IMR-90 (cell line): Measurements from ENCODE around the gene ADAM12. TPM values are rescaled to one million over a fixed set of nuclear protein-coding genes. Genes with fewer than 3 reads are reported as not detected.

Experiments used
- ATAC-seq: fragments of 200-7000 bp; cut with Tn5 transposase; 2 replicates; pipeline ENCODE4 v1.9.1; 2020; ENCODE audit warnings: low read depth, mild to moderate bottlenecking, moderate library complexity
- BruUV-seq: library from RNA; stranded (reverse); fragments of 400-500 nt; replicated peaks from 2 replicates; lab custom pipeline; 2021; lab: Mats Ljungman, UMichigan
- CTCF ChIA-PET: fragments of 300-600 bp; formaldehyde crosslinking; extraction: SDS; loops from one replicate; lab custom pipeline; 2021; ENCODE audit warnings: antibody characterized with exemption; lab: Yijun Ruan, JAX
- POLR2A ChIA-PET: fragments of 300-600 bp; sonication (Branson Sonifier 250); formaldehyde crosslinking; loops from one replicate; lab custom pipeline; 2022; ENCODE audit warnings: antibody characterized with exemption; ENCODE audit not compliant: unreplicated experiment; lab: Charles Lee
- DNase-seq: peaks from one replicate; pipeline ENCODE4 v3.0.0; 2013
- H2AFZ ChIP-seq: replicated peaks from 2 replicates; pipeline ENCODE3; 2013; ENCODE audit warnings: low read length, mild to moderate bottlenecking; ENCODE audit not compliant: poor library complexity
- H2AK5ac ChIP-seq: 2 replicates; pipeline ENCODE4 v1.6.1; 2013; ENCODE audit warnings: low read depth, low read length, inconsistent platforms
- H2AK9ac ChIP-seq: replicated peaks from 2 replicates; pipeline ENCODE3; 2013; ENCODE audit warnings: mild to moderate bottlenecking, low read depth, low read length, moderate library complexity; ENCODE audit not compliant: poor library complexity
- H2BK120ac ChIP-seq: 2 replicates; pipeline ENCODE4 v1.6.1; 2013; ENCODE audit warnings: low read depth, low read length, inconsistent platforms
- H2BK15ac ChIP-seq: 3 replicates; pipeline ENCODE4 v1.6.1; 2013; ENCODE audit warnings: low read depth, low read length, inconsistent platforms
- H2BK20ac ChIP-seq: 2 replicates; pipeline ENCODE4 v1.6.1; 2013; ENCODE audit warnings: low read depth, mild to moderate bottlenecking, inconsistent platforms, low read length, moderate library complexity
- H2BK5ac ChIP-seq: 2 replicates; pipeline ENCODE4 v1.6.1; 2013; ENCODE audit warnings: mild to moderate bottlenecking, low read depth, low read length, inconsistent platforms; ENCODE audit not compliant: poor library complexity, severe bottlenecking
- H3K14ac ChIP-seq: replicated peaks from 2 replicates; pipeline ENCODE4 v1.6.1; 2013; ENCODE audit warnings: low read depth, low read length, inconsistent platforms
- H3K18ac ChIP-seq: 2 replicates; pipeline ENCODE4 v1.6.1; 2013; ENCODE audit warnings: low read depth, low read length, control low read depth
- H3K23ac ChIP-seq: 2 replicates; pipeline ENCODE4 v1.6.1; 2013; ENCODE audit warnings: low read depth, low read length, inconsistent platforms
- H3K27ac ChIP-seq: 2 replicates; pipeline ENCODE4 v1.5.1; 2013; ENCODE audit warnings: mild to moderate bottlenecking, control low read depth, low read length; ENCODE audit not compliant: insufficient read depth
- H3K27me3 ChIP-seq: 2 replicates; pipeline ENCODE4 v1.6.1; 2013; ENCODE audit warnings: low read length; ENCODE audit not compliant: control insufficient read depth, insufficient read depth
- H3K36me3 ChIP-seq: 2 replicates; pipeline ENCODE4 v1.6.1; 2013; ENCODE audit warnings: low read length, mixed read lengths; ENCODE audit not compliant: control insufficient read depth, insufficient read depth
- H3K4ac ChIP-seq: 2 replicates; pipeline ENCODE4 v1.6.1; 2013; ENCODE audit warnings: low read depth, low read length, inconsistent platforms
- H3K4me1 ChIP-seq: 2 replicates; pipeline ENCODE4 v1.6.1; 2013; ENCODE audit warnings: low read length, mixed read lengths; ENCODE audit not compliant: control insufficient read depth, insufficient read depth
- H3K4me2 ChIP-seq: 2 replicates; pipeline ENCODE4 v1.6.1; 2013; ENCODE audit warnings: low read depth, mild to moderate bottlenecking, control low read depth, low read length, moderate library complexity
- H3K4me3 ChIP-seq: 2 replicates; pipeline ENCODE4 v1.5.1; 2013; ENCODE audit warnings: low read depth, mild to moderate bottlenecking, control low read depth, low read length, moderate library complexity; ENCODE audit not compliant: insufficient read depth
- H3K56ac ChIP-seq: 2 replicates; pipeline ENCODE4 v1.6.1; 2013; ENCODE audit warnings: low read length, inconsistent platforms; ENCODE audit not compliant: insufficient read depth; ENCODE audit errors: extremely low read depth
- H3K79me1 ChIP-seq, 2 experiments: 2 replicates each; pipeline ENCODE4 v1.6.1; 2013; ENCODE audit warnings: low read length in 2 of 2, inconsistent platforms in 1 of 2, low read depth in 1 of 2
- H3K9ac ChIP-seq: 2 replicates; pipeline ENCODE4 v1.6.1; 2013; ENCODE audit warnings: low read depth, low read length, control low read depth
- H3K9me1 ChIP-seq: 2 replicates; pipeline ENCODE4 v1.6.1; 2013; ENCODE audit warnings: low read length, inconsistent platforms; ENCODE audit not compliant: insufficient read depth
- H3K9me3 ChIP-seq: 2 replicates; pipeline ENCODE4 v1.6.1; 2013; ENCODE audit warnings: low read length; ENCODE audit not compliant: control insufficient read depth, insufficient read depth
- H4K20me1 ChIP-seq: 2 replicates; pipeline ENCODE4 v1.6.1; 2013; ENCODE audit warnings: low read length, inconsistent platforms; ENCODE audit not compliant: insufficient read depth
- H4K5ac ChIP-seq: 2 replicates; pipeline ENCODE4 v1.6.1; 2013; ENCODE audit warnings: mild to moderate bottlenecking, low read depth, low read length, control low read depth
- H4K8ac ChIP-seq, 2 experiments: 2 replicates each; pipeline ENCODE4 v1.6.1; 2013; ENCODE audit warnings: low read depth in 2 of 2, low read length in 2 of 2, control low read depth in 1 of 2, inconsistent platforms in 1 of 2
- H4K91ac ChIP-seq: 2 replicates; pipeline ENCODE4 v1.6.1; 2013; ENCODE audit warnings: low read depth, low read length, inconsistent platforms; ENCODE audit not compliant: insufficient read depth
- CEBPB ChIP-seq: IDR thresholded peaks from 2 replicates; pipeline ENCODE4 v1.6.1; 2012; ENCODE audit warnings: low read depth, low read length, improper control_type of control experiment
- CHD1 ChIP-seq: IDR thresholded peaks from 2 replicates; pipeline ENCODE4 v1.6.1; 2012; ENCODE audit warnings: low read depth, low read length, improper control_type of control experiment
- MAFK ChIP-seq: IDR thresholded peaks from 2 replicates; pipeline ENCODE4 v1.6.1; 2012; ENCODE audit warnings: low read depth, low read length, improper control_type of control experiment
- MAZ ChIP-seq: IDR thresholded peaks from 2 replicates; pipeline ENCODE4 v1.6.1; 2012; ENCODE audit warnings: low read depth, mild to moderate bottlenecking, low read length, improper control_type of control experiment, moderate library complexity, borderline replicate concordance
- MXI1 ChIP-seq: IDR thresholded peaks from 2 replicates; pipeline ENCODE4 v1.6.1; 2012; ENCODE audit warnings: low read depth, mild to moderate bottlenecking, low read length, moderate library complexity, borderline replicate concordance
- NFE2L2 ChIP-seq: fragments of 150-350 bp; IDR thresholded peaks from 2 replicates; pipeline ENCODE4 v1.6.1; 2016; ENCODE audit warnings: low read depth, mild to moderate bottlenecking, low read length
- POLR2A ChIP-seq: IDR thresholded peaks from 2 replicates; pipeline ENCODE4 v1.6.1; 2012; ENCODE audit warnings: mild to moderate bottlenecking, low read depth, low read length
- RAD21 ChIP-seq: IDR thresholded peaks from 2 replicates; pipeline ENCODE4 v1.6.1; 2012; ENCODE audit warnings: low read length, improper control_type of control experiment
- RCOR1 ChIP-seq: IDR thresholded peaks from 2 replicates; pipeline ENCODE4 v1.6.1; 2012; ENCODE audit warnings: mild to moderate bottlenecking, low read length, improper control_type of control experiment; ENCODE audit not compliant: insufficient replicate concordance
- RFX5 ChIP-seq: IDR thresholded peaks from 2 replicates; pipeline ENCODE4 v1.8.0; 2012; ENCODE audit warnings: low read depth, mild to moderate bottlenecking, low read length, moderate library complexity
- SMC3 ChIP-seq: fragments of 150-350 bp; IDR thresholded peaks from 2 replicates; pipeline ENCODE4 v1.6.1; 2016; ENCODE audit warnings: low read depth, mild to moderate bottlenecking, antibody characterized with exemption, low read length, moderate library complexity
- WGBS, 2 experiments: methylation state at CpG; one replicate each; pipeline versions ENCODE4 v1.1.5 to v1.1.7; 2013; ENCODE audit warnings: missing lambda C conversion rate in 2 of 2; ENCODE audit not compliant: insufficient read length in 1 of 2; ENCODE audit errors: extremely low coverage in 2 of 2; 5-methylcytosine and 5-hydroxymethylcytosine counted together
- dilution Hi-C: fragments of 300-500 bp; cut with HindIII; formaldehyde crosslinking; loops from one replicate; pipeline ENCODE4 v1.14.3; 2018; ENCODE audit warnings: low sequenced_read_pairs; ENCODE audit not compliant: unreplicated experiment
- in situ Hi-C: fragments of 300-500 bp; cut with MboI; formaldehyde crosslinking; loops from 3 replicates; pipeline ENCODE4 v1.14.3; 2019; ENCODE audit warnings: low sequenced_read_pairs, inconsistent platforms, mixed read lengths
- intact Hi-C: fragments of 100-400 bp; cut with micrococcal nuclease; formaldehyde crosslinking; loops from 2 replicates; pipeline ENCODE4 v1.10.0; 2022
- polyA plus RNA-seq, 3 experiments: library from polyadenylated mRNA; depleted of rRNA; stranded (reverse); fragments of >200 nt; gene quantifications; 2 replicates each; pipeline ENCODE4 v1.2.3, GENCODE V29; 2012; ENCODE audit warnings: low replicate concordance in 1 of 3
- total RNA-seq: library from RNA; depleted of rRNA; stranded (reverse); fragments of >200 nt; gene quantifications from 2 replicates; pipeline ENCODE4 v1.2.3, GENCODE V29; 2012
- TF ChIP-seq, protein P1 (sequence below): fragments of 150-350 bp; IDR thresholded peaks from 2 replicates; pipeline ENCODE4 v1.6.1; 2016; ENCODE audit warnings: low read depth, mild to moderate bottlenecking, low read length, moderate library complexity, borderline replicate concordance
- TF ChIP-seq, protein P2 (sequence below): fragments of 150-350 bp; IDR thresholded peaks from 2 replicates; pipeline ENCODE4 v1.6.1; 2017; ENCODE audit warnings: mild to moderate bottlenecking, antibody characterized with exemption, low read length, low read depth
- TF ChIP-seq, protein P3 (sequence below): conservative IDR thresholded peaks from 2 replicates; pipeline ENCODE4 v1.5.1; 2012; ENCODE audit warnings: mild to moderate bottlenecking, low read depth, low read length, improper control_type of control experiment

The ADAM12 gene
- total and polyA plus RNA-seq, 2 of the 4 experiments (the other 2 are of a cell fraction), result 9.6 to 10.2 TPM

GRCh38 chr10:126380352-126381076 is 7.8 kb downstream of the ADAM12 start:
- H2BK120ac ChIP-seq, result no peak overlapping the region
- no peak overlapping the region for H2AFZ ChIP-seq
- no peak overlapping the region for H2AK9ac ChIP-seq
- H3K23ac ChIP-seq, result no peak overlapping the region
- H2BK15ac ChIP-seq, result no peak overlapping the region
- H3K27me3 ChIP-seq, result no peaks in the 10 kb centered on the region
- H3K9ac ChIP-seq, result no peak overlapping the region
- H3K27ac ChIP-seq, result no peak overlapping the region
- H3K36me3 ChIP-seq, result no peaks in the 10 kb centered on the region; the same call in 1 of the 2 replicates
- no peaks in the 10 kb centered on the region for H3K9me1 ChIP-seq
- H2BK5ac ChIP-seq, result no peak overlapping the region
- H2BK20ac ChIP-seq, result no peak overlapping the region
- no peak overlapping the region for H3K4me3 ChIP-seq
- no peak overlapping the region for H3K56ac ChIP-seq
- CTCF ChIA-PET, result interaction anchor here (1.1 kb wide), 1 partner anchor 33 kb away, joined by 3 read pairs; no protein-coding TSS in a partner anchor
- intact Hi-C loops, result loop anchor here (10.0 kb wide), 2 partner anchors 186 to 316 kb away; no protein-coding TSS in a partner anchor
- in situ Hi-C loops, result no loop called here
- H3K79me1 ChIP-seq, result no peaks in the 10 kb centered on the region
- no TSS peak for BruUV-seq
- H3K14ac ChIP-seq, result no peak overlapping the region
- no peak overlapping the region for H2AK5ac ChIP-seq
- dilution Hi-C loops, result no loop called here
- no CpG with 5 or more reads among the region's 7 CpGs for WGBS, 2 experiments
- H3K18ac ChIP-seq, result peak overlapping the region; percentile 48; the same call in 1 of the 2 replicates
- no peak overlapping the region for H4K5ac ChIP-seq
- no peak overlapping the region for H3K4me2 ChIP-seq
- H4K91ac ChIP-seq, result no peak overlapping the region
- DNase-seq (peak; percentile 32), ATAC-seq (no peak)
- peaks cover 10% of the 10 kb centered on the region for H3K4me1 ChIP-seq
- POLR2A ChIA-PET, result no interaction called here
- TF ChIP-seq MAZ, result no peak
- TF ChIP-seq NFE2L2, result no peak
- no peak for TF ChIP-seq RCOR1
- TF ChIP-seq, protein P1, sequence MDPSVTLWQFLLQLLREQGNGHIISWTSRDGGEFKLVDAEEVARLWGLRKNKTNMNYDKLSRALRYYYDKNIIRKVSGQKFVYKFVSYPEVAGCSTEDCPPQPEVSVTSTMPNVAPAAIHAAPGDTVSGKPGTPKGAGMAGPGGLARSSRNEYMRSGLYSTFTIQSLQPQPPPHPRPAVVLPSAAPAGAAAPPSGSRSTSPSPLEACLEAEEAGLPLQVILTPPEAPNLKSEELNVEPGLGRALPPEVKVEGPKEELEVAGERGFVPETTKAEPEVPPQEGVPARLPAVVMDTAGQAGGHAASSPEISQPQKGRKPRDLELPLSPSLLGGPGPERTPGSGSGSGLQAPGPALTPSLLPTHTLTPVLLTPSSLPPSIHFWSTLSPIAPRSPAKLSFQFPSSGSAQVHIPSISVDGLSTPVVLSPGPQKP, result no peak
- no peak for TF ChIP-seq CHD1
- TF ChIP-seq MAFK, result no peak
- TF ChIP-seq, protein P2, sequence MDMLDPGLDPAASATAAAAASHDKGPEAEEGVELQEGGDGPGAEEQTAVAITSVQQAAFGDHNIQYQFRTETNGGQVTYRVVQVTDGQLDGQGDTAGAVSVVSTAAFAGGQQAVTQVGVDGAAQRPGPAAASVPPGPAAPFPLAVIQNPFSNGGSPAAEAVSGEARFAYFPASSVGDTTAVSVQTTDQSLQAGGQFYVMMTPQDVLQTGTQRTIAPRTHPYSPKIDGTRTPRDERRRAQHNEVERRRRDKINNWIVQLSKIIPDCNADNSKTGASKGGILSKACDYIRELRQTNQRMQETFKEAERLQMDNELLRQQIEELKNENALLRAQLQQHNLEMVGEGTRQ, result no peak
- TF ChIP-seq RFX5, result no peak
- no peak for TF ChIP-seq MXI1
- no peak for TF ChIP-seq SMC3
- TF ChIP-seq, protein P3, sequence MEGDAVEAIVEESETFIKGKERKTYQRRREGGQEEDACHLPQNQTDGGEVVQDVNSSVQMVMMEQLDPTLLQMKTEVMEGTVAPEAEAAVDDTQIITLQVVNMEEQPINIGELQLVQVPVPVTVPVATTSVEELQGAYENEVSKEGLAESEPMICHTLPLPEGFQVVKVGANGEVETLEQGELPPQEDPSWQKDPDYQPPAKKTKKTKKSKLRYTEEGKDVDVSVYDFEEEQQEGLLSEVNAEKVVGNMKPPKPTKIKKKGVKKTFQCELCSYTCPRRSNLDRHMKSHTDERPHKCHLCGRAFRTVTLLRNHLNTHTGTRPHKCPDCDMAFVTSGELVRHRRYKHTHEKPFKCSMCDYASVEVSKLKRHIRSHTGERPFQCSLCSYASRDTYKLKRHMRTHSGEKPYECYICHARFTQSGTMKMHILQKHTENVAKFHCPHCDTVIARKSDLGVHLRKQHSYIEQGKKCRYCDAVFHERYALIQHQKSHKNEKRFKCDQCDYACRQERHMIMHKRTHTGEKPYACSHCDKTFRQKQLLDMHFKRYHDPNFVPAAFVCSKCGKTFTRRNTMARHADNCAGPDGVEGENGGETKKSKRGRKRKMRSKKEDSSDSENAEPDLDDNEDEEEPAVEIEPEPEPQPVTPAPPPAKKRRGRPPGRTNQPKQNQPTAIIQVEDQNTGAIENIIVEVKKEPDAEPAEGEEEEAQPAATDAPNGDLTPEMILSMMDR, result no peak
- TF ChIP-seq POLR2A, result no peak
- TF ChIP-seq CEBPB, result no peak
- no peak for TF ChIP-seq RAD21
- H3K9me3 ChIP-seq, result no peaks in the 10 kb centered on the region; the same call in 1 of the 2 replicates
- H4K20me1 ChIP-seq, result no peaks in the 10 kb centered on the region
- H4K8ac ChIP-seq, result no peak overlapping the region
- no peak overlapping the region for H3K4ac ChIP-seq
